22Rv1 (cell line): ENCODE measurements around the gene SPATA13.

Source experiments
- CTCF ChIP-seq: fragments of 450-650 bp; IDR thresholded peaks from 2 replicates; pipeline ENCODE4 v1.5.1; 2017; ENCODE audit warnings: mild to moderate bottlenecking
- ZFX ChIP-seq: fragments of 450-650 bp; IDR thresholded peaks from 2 replicates; pipeline ENCODE4 v1.6.1; 2017; ENCODE audit warnings: antibody characterized with exemption, borderline replicate concordance

- TF ChIP-seq CTCF (no peak), ZFX (no peak)
These were observed 11.6 kb downstream of the SPATA13 start for GRCh38 chr13:24172071-24172470.
